Lung (tissue), 4 donors: ENCODE data around the gene OR51L1. TPM values are rescaled to one million over a fixed set of nuclear protein-coding genes. Genes with fewer than 3 reads are reported as not detected.

ENCODE experiments used
- polyA plus RNA-seq, 2 donors: library from polyadenylated mRNA; stranded (reverse); fragments of 200-250 nt; gene quantifications; one replicate each; pipeline ENCODE4 v1.2.1, GENCODE V29; 2013
- total RNA-seq, 2 donors: library from RNA; depleted of rRNA in 1 of 2; stranded (reverse); fragments of >200 nt in 1 of 2; gene quantifications; one replicate each; pipeline ENCODE4 v1.2.1, GENCODE V29; 2014 to 2021
- donor health status: Bipolar disorder and iron deficiency.
- donor health status: healthy.
- donor health status: DM: yes; HTN: yes; CAD: no.

The OR51L1 gene
- total and polyA plus RNA-seq, 4 donors = not detected

Other genes with a start within 250 kb of the OR51L1 start
- not detected for gene OR51F1, start 224.9 kb upstream of the OR51L1 start, total RNA-seq
- not detected for gene OR51F1, start 224.9 kb upstream of the OR51L1 start, polyA plus RNA-seq
- not detected for gene OR52R1, start 190.5 kb upstream of the OR51L1 start, total RNA-seq
- not detected for gene OR52R1, start 190.5 kb upstream of the OR51L1 start, polyA plus RNA-seq
- gene OR51F2, start 173.5 kb upstream of the OR51L1 start, total RNA-seq = not detected
- not detected for gene OR51F2, start 173.5 kb upstream of the OR51L1 start, polyA plus RNA-seq
- gene OR51S1, start 145.6 kb upstream of the OR51L1 start, total RNA-seq = not detected
- gene OR51S1, start 145.6 kb upstream of the OR51L1 start, polyA plus RNA-seq = not detected
- gene OR51T1, start 113.0 kb upstream of the OR51L1 start, total RNA-seq = not detected
- not detected for gene OR51T1, start 113.0 kb upstream of the OR51L1 start, polyA plus RNA-seq
- not detected for gene OR51A7, start 91.1 kb upstream of the OR51L1 start, total RNA-seq
- not detected for gene OR51A7, start 91.1 kb upstream of the OR51L1 start, polyA plus RNA-seq
- not detected for gene OR51G2, start 75.5 kb upstream of the OR51L1 start, total RNA-seq
- not detected for gene OR51G2, start 75.5 kb upstream of the OR51L1 start, polyA plus RNA-seq
- gene OR51G1, start 70.5 kb upstream of the OR51L1 start, total RNA-seq = not detected
- not detected for gene OR51G1, start 70.5 kb upstream of the OR51L1 start, polyA plus RNA-seq
- gene OR51A4, start 47.2 kb upstream of the OR51L1 start, total RNA-seq = not detected
- not detected for gene OR51A4, start 47.2 kb upstream of the OR51L1 start, polyA plus RNA-seq
- not detected for gene OR51A2, start 39.1 kb upstream of the OR51L1 start, total RNA-seq
- gene OR51A2, start 39.1 kb upstream of the OR51L1 start, polyA plus RNA-seq = not detected
- gene OR52J3, start 51.7 kb downstream of the OR51L1 start, total RNA-seq = not detected
- not detected for gene OR52J3, start 51.7 kb downstream of the OR51L1 start, polyA plus RNA-seq
- gene OR52E2, start 64.8 kb downstream of the OR51L1 start, total RNA-seq = not detected
- gene OR52E2, start 64.8 kb downstream of the OR51L1 start, polyA plus RNA-seq = not detected
- not detected for gene OR52E1, start 74.7 kb downstream of the OR51L1 start, total RNA-seq
- not detected for gene OR52E1, start 74.7 kb downstream of the OR51L1 start, polyA plus RNA-seq
- gene OR52A5, start 143.5 kb downstream of the OR51L1 start, total RNA-seq = not detected
- not detected for gene OR52A5, start 143.5 kb downstream of the OR51L1 start, polyA plus RNA-seq
- gene OR52A1, start 159.9 kb downstream of the OR51L1 start, total RNA-seq = not detected
- gene OR52A1, start 159.9 kb downstream of the OR51L1 start, polyA plus RNA-seq = not detected
- gene OR51V1, start 205.8 kb downstream of the OR51L1 start, total RNA-seq = not detected
- gene OR51V1, start 205.8 kb downstream of the OR51L1 start, polyA plus RNA-seq = not detected
- gene HBB, start 232.2 kb downstream of the OR51L1 start, total RNA-seq = 1,000 to 10,000 TPM in 1 of 2 donors, 100 to 1,000 TPM in 1; 848 to 1,072 TPM
- 100 to 1,000 TPM in 1 of 2 donors, 10 to 100 TPM in 1; 39.4 to 454 TPM for gene HBB, start 232.2 kb downstream of the OR51L1 start, polyA plus RNA-seq
- gene HBD, start 239.6 kb downstream of the OR51L1 start, total RNA-seq = 1 to 10 TPM in 1 of 2 donors, not detected in 1; 1.1 TPM
- under 1 TPM; 0.24 to 0.66 TPM for gene HBD, start 239.6 kb downstream of the OR51L1 start, polyA plus RNA-seq